GM10266 (cell line): ENCODE data around the gene LARP4B.

Source experiments
- DNase-seq: peaks from one replicate; pipeline ENCODE4 v3.0.0; 2012; ENCODE audit errors: extremely low spot score
- CTCF ChIP-seq: IDR thresholded peaks from 2 replicates; pipeline ENCODE4 v1.5.1; 2012; ENCODE audit warnings: mild to moderate bottlenecking, low read depth; ENCODE audit not compliant: control insufficient read depth, insufficient read depth; ENCODE audit errors: missing control alignments

LARP4B gene

GRCh38 chr10:916716-917415, 14.6 kb downstream of the LARP4B start:
- no peak for TF ChIP-seq CTCF
- DNase-seq = no peak

GRCh38 chr10:909831-910230, 21.7 kb downstream of the LARP4B start:
- DNase-seq = no peak
- TF ChIP-seq CTCF = no peak

DNA sequence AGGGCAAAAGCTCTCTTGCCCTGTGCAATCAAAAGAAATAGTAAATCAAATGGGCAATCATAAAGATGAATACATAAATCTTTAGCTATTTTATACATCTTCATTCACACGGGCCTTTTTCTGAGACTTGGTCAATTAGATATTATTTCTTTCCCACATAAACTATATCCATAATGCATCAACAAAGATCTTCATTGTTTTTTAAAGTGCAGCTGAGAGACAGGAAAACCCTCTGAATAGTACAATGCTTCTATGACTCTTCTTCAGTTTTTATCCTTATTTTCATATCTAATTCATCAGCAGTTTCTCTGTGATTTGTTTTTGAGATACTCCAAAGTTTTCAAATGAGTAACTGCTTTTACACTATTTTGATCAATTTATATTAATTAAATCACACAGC, 25.5 kb downstream of the LARP4B start:
- DNase-seq = no peak
- no peak for TF ChIP-seq CTCF

DNA sequence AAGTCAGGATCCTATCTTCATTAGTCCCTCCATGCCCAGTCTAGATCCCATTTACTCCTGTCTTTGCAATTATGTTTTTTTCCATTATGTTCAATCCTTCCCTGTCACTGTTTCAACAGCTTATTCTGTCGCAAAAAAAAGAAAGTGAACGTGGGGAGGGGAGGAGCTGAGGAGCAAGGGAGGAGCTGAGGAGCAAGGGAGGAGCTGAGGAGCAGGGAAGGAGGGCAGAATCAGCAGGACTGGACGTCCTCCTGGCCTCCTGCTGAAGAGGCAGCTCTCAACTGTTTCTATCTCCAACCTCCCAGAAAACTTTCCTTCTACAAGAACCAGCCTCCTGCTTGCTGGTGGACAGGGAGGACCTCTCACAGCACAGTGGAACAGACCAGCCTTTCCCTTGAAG, 26.0 kb downstream of the LARP4B start:
- TF ChIP-seq CTCF = no peak
- DNase-seq = no peak

DNA sequence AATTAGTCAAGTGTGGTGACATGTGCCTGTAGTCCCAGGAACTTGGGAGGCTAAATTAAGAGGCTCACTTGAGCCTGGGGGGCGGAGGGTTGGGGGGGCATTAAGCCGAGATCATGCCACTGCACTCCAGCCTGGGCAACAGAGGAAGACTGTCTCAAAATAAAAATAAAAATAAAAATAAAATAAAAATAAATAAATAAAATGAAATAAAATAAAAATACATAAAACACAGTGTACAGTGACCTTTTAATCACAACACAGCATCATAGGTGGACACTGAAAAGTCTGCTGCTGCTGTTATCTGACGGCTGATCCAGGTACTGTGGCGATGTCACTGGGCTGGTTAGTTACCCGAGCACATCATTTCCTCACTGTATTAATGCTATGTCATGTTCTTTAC, 27.1 kb downstream of the LARP4B start:
- no peak for DNase-seq
- TF ChIP-seq CTCF = no peak

DNA sequence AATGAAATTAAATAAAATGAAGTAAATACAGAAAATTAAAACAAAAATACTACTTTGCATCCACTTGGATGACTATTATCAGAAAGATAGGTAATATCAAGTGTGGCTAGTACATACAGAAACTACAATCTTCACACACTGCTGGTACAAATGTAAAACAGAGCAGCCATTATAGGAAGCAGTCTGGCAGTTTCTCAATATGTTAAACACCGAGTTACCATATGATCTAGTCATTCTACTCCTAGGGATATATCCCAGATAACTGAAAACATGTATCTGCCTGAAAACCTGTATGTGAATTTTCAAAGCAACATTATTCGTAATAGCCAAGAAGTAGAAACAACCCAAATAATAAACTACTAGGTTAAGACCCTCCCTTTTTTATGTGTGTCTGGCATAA, 33.4 kb downstream of the LARP4B start:
- TF ChIP-seq CTCF = no peak
- no peak for DNase-seq

GRCh38 chr10:896982-897381, 34.5 kb downstream of the LARP4B start:
- TF ChIP-seq CTCF = no peak
- DNase-seq = no peak
